Measurements from ENCODE around the gene TSPAN8.

DNA sequence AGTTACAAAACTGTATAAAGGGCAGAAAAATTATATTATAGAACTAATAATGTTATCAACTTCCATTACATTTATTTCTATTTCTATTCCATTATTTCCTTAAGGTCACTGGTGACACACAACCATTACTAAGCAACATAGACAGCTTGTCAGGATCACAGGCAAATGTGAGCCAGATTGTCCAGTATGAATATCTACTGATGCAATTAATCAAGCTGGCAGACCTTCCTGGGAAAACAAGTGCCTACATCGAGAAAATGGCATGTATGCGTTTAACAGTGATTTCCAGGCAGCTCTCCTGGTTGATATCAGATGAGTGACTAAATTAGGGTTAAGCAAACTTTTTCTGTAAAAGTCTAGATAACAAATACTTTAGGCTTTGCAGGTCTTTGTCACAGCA is 36.9 kb upstream of the TSPAN8 start:
- TF ChIP-seq, protein P1, sequence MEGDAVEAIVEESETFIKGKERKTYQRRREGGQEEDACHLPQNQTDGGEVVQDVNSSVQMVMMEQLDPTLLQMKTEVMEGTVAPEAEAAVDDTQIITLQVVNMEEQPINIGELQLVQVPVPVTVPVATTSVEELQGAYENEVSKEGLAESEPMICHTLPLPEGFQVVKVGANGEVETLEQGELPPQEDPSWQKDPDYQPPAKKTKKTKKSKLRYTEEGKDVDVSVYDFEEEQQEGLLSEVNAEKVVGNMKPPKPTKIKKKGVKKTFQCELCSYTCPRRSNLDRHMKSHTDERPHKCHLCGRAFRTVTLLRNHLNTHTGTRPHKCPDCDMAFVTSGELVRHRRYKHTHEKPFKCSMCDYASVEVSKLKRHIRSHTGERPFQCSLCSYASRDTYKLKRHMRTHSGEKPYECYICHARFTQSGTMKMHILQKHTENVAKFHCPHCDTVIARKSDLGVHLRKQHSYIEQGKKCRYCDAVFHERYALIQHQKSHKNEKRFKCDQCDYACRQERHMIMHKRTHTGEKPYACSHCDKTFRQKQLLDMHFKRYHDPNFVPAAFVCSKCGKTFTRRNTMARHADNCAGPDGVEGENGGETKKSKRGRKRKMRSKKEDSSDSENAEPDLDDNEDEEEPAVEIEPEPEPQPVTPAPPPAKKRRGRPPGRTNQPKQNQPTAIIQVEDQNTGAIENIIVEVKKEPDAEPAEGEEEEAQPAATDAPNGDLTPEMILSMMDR (tag by site-specific recombination; IDR thresholded peaks at IDR 0.05), result no peak
- TF ChIP-seq KLF1 (tag by site-specific recombination; IDR thresholded peaks at IDR 0.05), result no peak
- TF ChIP-seq ZNF501 (tag by site-specific recombination; IDR thresholded peaks at IDR 0.05), result no peak
- no peak for TF ChIP-seq KLF16 (tag by site-specific recombination; IDR thresholded peaks at IDR 0.05)
- no peak for TF ChIP-seq HOXA7 (CRISPR knock-in tag; IDR thresholded peaks at IDR 0.05; ENCODE audit: borderline replicate concordance)

All from HEK293 (cell line).